Measurements from ENCODE around the gene CHCT1.

DNA sequence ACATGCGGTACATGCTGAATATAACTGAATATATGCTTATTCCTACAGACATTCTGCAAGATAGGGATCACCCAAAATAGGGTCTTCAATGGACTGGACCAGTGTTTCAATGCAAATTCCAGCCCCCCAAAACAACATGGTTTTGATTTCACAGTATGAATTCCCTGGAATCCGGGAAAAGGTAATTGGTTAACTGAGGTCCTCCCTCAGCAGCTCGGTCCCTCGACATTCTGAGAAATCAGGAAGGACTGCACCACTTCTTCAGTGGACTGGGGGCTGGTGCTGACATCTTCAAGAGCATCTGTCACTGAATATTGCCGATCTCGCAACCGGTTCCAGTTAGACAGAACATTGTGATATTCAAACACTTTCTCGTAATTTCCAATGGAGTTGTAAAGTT is 25.1 kb downstream of the CHCT1 start:
- TF ChIP-seq POLR2A (IDR thresholded peaks at IDR 0.05), result no peak
- no peak for TF ChIP-seq CTCF (IDR thresholded peaks at IDR 0.05)
- no peak for TF ChIP-seq EP300 (IDR thresholded peaks at IDR 0.05)

All from tibial nerve (tissue), 4 donors.